ENCODE data around the gene KIF26B. TPM values are rescaled to one million over a fixed set of nuclear protein-coding genes. Genes with fewer than 3 reads are reported as not detected.
"Not testable (repeated sequence)": the region's sequence is repeated elsewhere in the genome, so short reads cannot be mapped to it uniquely, and the experiment has no call there.

Gene KIF26B
- total and polyA plus RNA-seq, 2 of the 4 experiments (the other 2 are of a cell fraction) = 0.53 to 0.54 TPM

DNA sequence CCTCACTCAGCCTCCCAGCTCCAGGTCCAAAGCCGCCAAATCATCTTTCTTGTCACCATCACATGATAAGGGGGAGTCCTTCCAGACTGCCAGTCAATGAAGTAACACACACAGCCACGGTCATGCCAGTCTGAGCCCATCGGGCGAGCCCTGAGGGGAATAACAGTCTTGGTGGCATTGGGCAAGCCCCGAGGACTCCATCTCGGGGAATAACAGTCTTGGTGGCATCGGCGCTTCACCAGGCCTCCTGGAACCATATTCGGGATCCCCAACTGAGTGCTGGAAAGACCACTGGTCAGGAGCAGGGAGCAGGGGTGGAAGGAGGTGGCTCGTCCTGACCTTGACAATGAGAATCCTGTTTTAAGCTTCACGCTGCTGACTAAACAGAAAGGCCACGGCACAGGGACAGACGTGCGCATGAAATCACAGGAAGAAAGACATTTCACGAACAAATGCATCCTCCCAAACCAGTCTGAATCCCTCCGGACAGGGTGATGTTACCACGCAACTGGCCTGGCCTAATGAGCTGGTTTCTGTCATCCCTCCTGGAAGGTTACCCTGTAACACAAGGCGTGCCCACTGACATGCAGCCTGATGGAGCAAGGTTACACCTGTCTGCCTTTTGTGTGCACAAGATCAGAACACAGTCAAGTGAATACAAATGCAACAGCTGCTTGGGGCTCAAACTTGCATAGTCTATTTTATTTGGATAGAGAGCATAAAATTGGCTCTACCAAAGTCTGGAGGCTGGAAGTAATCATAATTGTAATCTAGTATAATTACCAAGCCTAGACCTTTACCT lies 517.4 kb downstream of the KIF26B start (continued):
- no peak for TF ChIP-seq CHD1 (IDR thresholded peaks at IDR 0.05; ENCODE audit: low read depth, low read length)
- no peak for TF ChIP-seq POLR2A (IDR thresholded peaks at IDR 0.05; ENCODE audit: low read depth, low read length)

DNA sequence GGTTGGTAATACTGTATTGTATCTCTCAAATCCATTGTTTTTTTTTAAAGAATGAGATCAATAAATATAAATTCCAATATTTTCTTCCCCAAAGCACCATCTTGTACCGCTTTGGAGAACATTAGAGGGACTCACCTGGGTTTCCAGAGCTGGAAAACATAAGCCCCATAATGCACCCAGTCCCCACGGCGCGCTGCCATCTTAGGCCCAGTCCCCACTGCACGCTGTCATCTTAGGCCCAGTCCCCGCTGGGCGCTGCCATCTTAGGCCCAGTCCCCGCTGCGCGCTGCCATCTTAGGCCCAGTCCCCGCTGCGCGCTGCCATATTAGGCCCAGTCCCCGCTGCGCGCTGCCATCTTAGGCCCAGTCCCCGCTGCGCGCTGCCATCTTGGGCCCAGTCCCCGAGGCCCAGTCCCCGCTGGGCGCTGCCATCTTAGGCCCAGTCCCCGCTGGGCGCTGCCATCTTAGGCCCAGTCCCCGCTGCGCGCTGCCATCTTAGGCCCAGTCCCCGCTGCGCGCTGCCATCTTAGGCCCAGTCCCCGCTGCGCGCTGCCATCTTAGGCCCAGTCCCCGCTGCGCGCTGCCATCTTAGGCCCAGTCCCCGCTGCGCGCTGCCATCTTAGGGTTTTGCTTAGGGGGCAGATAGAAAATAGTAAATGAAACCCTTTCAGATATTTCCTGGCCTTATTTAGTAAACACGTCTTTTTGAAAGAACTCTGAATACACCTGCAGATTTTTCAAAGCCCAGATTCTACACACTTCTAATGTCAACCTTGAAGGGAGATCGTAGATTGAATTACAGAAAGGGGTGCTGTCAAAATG lies 518.3 kb downstream of the KIF26B start:
- no CpG with 5 or more reads among the region's 41 CpGs for WGBS, 2 experiments (ENCODE audit: extremely low coverage in 2 of 2, insufficient read length in 1 of 2)
- POLR2A ChIA-PET (ENCODE audit: unreplicated experiment); H3K36me3 ChIP-seq (ENCODE audit: control insufficient read depth, insufficient read depth, low read length); H4K91ac ChIP-seq (ENCODE audit: insufficient read depth, low read depth, low read length); H2BK120ac ChIP-seq (ENCODE audit: low read depth, low read length); H3K27me3 ChIP-seq (ENCODE audit: control insufficient read depth, insufficient read depth, low read length); H4K5ac ChIP-seq (ENCODE audit: low read depth, low read length); H3K79me1 ChIP-seq (ENCODE audit: low read depth in 1 of 2, low read length in 2 of 2); H3K4me3 ChIP-seq (ENCODE audit: insufficient read depth, low read depth, low read length); H3K4me2 ChIP-seq (ENCODE audit: low read depth, low read length); H2BK15ac ChIP-seq (ENCODE audit: low read depth, low read length); CTCF ChIA-PET; H3K27ac ChIP-seq (ENCODE audit: insufficient read depth, low read length); dilution Hi-C loops (cut with HindIII; ENCODE audit: low sequenced_read_pairs, unreplicated experiment); H2BK20ac ChIP-seq (ENCODE audit: low read depth, low read length); ATAC-seq (ENCODE audit: low read depth); H3K18ac ChIP-seq (ENCODE audit: low read depth, low read length); H2AFZ ChIP-seq (replicated peaks; ENCODE audit: low read length, poor library complexity); H3K56ac ChIP-seq (ENCODE audit: extremely low read depth, insufficient read depth, low read length); in situ Hi-C loops (cut with MboI; ENCODE audit: low sequenced_read_pairs); H4K20me1 ChIP-seq (ENCODE audit: insufficient read depth, low read length); BruUV-seq (replicated peaks); H2AK5ac ChIP-seq (ENCODE audit: low read depth, low read length); H3K14ac ChIP-seq (replicated peaks; ENCODE audit: low read depth, low read length); H3K4me1 ChIP-seq (ENCODE audit: control insufficient read depth, insufficient read depth, low read length); H2BK5ac ChIP-seq (ENCODE audit: low read depth, low read length, poor library complexity, severe bottlenecking); H2AK9ac ChIP-seq (replicated peaks; ENCODE audit: low read depth, low read length, poor library complexity); H3K4ac ChIP-seq (ENCODE audit: low read depth, low read length); H3K9ac ChIP-seq (ENCODE audit: low read depth, low read length); H3K9me3 ChIP-seq (ENCODE audit: control insufficient read depth, insufficient read depth, low read length); H3K9me1 ChIP-seq (ENCODE audit: insufficient read depth, low read length); H3K23ac ChIP-seq (ENCODE audit: low read depth, low read length); DNase-seq; H4K8ac ChIP-seq (ENCODE audit: low read depth in 2 of 2, low read length in 2 of 2): not testable (repeated sequence)
- intact Hi-C loops (cut with micrococcal nuclease) = loop anchor here (5.0 kb wide), 1 partner anchor 521 kb away; the partner anchor contains the start of gene KIF26B

Measured in IMR-90 (cell line).